Measurements from ENCODE around the gene PLCG2. TPM values are rescaled to one million over a fixed set of nuclear protein-coding genes. Genes with fewer than 3 reads are reported as not detected.

The PLCG2 gene
- total and polyA plus RNA-seq, 3 donors from 2014 or later = 6.8 to 11.3 (median 8.0) TPM

- DNase-seq = no peak
- 2 to 7% methylated on average over 13 to 47 of the region's 58 CpGs for WGBS, 2 donors
- Histone ChIP-seq H3K27ac (no peak overlapping the region), H3K4me3 (peak overlapping the region; percentile 54 to 64), H3K4me1 (peaks cover 7% of the 10 kb centered on the region), H3K27me3 (no peaks in the 10 kb centered on the region), H3K9me3 (no peaks in the 10 kb centered on the region), H3K36me3 (ENCODE audit: low read depth, missing control alignments) (no peaks in the 10 kb centered on the region)
- intact Hi-C loops (cut with DNase I; ENCODE audit: low total_unique reads) = no loop called here
- no peak for TF ChIP-seq POLR2A (IDR thresholded peaks at IDR 0.05)
- TF ChIP-seq CTCF (IDR thresholded peaks at IDR 0.05) = no peak
These were observed 637 bp downstream of the PLCG2 start for GRCh38 chr16:81779536-81780320.

- H3K4me1 ChIP-seq = peaks cover 10% of the 10 kb centered on the region
- H3K36me3 ChIP-seq (ENCODE audit: low read depth, missing control alignments) = no peaks in the 10 kb centered on the region
- no peaks in the 10 kb centered on the region for H3K27me3 ChIP-seq
- 44 to 57% methylated on average over 3 to 8 of the region's 8 CpGs for WGBS, 2 donors
- H3K27ac ChIP-seq = no peak overlapping the region
- no peak for TF ChIP-seq CTCF (IDR thresholded peaks at IDR 0.05)
- TF ChIP-seq POLR2A (IDR thresholded peaks at IDR 0.05) = no peak
- H3K9me3 ChIP-seq = no peaks in the 10 kb centered on the region
- H3K4me3 ChIP-seq = no peak overlapping the region
- intact Hi-C loops (cut with DNase I; ENCODE audit: low total_unique reads) = no loop called here
- DNase-seq = no peak
These were observed 1.3 kb downstream of the PLCG2 start for GRCh38 chr16:81780350-81780749.

GRCh38 chr16:81782236-81782635 lies 3.1 kb downstream of the PLCG2 start:
- Histone ChIP-seq H3K4me3 (no peak overlapping the region), H3K36me3 (ENCODE audit: low read depth, missing control alignments) (no peaks in the 10 kb centered on the region), H3K4me1 (peaks cover 10% of the 10 kb centered on the region), H3K27me3 (no peaks in the 10 kb centered on the region), H3K9me3 (no peaks in the 10 kb centered on the region), H3K27ac (no peak overlapping the region)
- TF ChIP-seq POLR2A (IDR thresholded peaks at IDR 0.05) = no peak
- WGBS, 2 donors = 74 to 80% methylated on average over 3 of the region's 3 CpGs
- intact Hi-C loops (cut with DNase I; ENCODE audit: low total_unique reads) = no loop called here
- DNase-seq = no peak

GRCh38 chr16:81784072-81784795 lies 5.1 kb downstream of the PLCG2 start:
- WGBS, 2 donors = 29 to 45% methylated on average over 3 of the region's 3 CpGs
- DNase-seq = peak; percentile 87
- intact Hi-C loops (cut with DNase I; ENCODE audit: low total_unique reads) = no loop called here
- Histone ChIP-seq H3K27me3 (no peaks in the 10 kb centered on the region), H3K36me3 (ENCODE audit: low read depth, missing control alignments) (no peaks in the 10 kb centered on the region), H3K9me3 (no peaks in the 10 kb centered on the region), H3K27ac (no peak overlapping the region), H3K4me1 (peaks cover 10% of the 10 kb centered on the region), H3K4me3 (no peak overlapping the region)
- TF ChIP-seq CTCF (IDR thresholded peaks at IDR 0.05) (no peak), POLR2A (IDR thresholded peaks at IDR 0.05) (no peak)

- no peak for TF ChIP-seq POLR2A (IDR thresholded peaks at IDR 0.05)
- Histone ChIP-seq H3K4me1 (peaks cover 10% of the 10 kb centered on the region), H3K36me3 (ENCODE audit: low read depth, missing control alignments) (no peaks in the 10 kb centered on the region), H3K9me3 (no peaks in the 10 kb centered on the region), H3K27ac (no peak overlapping the region), H3K4me3 (no peak overlapping the region), H3K27me3 (no peaks in the 10 kb centered on the region)
- WGBS, 2 donors = 64 to 66% methylated on average over 7 of the region's 7 CpGs
- intact Hi-C loops (cut with DNase I; ENCODE audit: low total_unique reads) = no loop called here
- DNase-seq = no peak
These were observed 6.2 kb downstream of the PLCG2 start for GRCh38 chr16:81785138-81785924.
